ENCODE measurements around the gene BBS1.

DNA sequence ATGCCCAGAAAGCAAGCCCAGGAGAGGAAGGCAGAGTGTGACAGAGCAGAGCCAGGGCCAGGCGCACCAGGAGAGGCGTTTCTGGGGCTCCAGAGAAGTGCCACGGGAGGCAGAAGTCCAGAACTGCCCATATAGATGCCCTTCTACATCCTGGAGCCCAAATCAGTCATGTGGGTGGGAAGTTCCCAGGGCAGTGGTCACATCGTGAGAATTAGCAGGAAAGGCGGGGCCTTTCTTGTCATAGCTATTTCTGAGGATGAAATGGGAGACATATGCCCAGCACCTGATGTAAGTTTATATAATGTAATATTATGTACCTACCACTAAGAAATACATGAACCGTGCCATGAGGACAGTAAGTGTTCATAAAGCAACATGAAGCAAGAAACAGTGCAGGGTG lies 22.3 kb downstream of the BBS1 start:
- TF ChIP-seq, protein P1, sequence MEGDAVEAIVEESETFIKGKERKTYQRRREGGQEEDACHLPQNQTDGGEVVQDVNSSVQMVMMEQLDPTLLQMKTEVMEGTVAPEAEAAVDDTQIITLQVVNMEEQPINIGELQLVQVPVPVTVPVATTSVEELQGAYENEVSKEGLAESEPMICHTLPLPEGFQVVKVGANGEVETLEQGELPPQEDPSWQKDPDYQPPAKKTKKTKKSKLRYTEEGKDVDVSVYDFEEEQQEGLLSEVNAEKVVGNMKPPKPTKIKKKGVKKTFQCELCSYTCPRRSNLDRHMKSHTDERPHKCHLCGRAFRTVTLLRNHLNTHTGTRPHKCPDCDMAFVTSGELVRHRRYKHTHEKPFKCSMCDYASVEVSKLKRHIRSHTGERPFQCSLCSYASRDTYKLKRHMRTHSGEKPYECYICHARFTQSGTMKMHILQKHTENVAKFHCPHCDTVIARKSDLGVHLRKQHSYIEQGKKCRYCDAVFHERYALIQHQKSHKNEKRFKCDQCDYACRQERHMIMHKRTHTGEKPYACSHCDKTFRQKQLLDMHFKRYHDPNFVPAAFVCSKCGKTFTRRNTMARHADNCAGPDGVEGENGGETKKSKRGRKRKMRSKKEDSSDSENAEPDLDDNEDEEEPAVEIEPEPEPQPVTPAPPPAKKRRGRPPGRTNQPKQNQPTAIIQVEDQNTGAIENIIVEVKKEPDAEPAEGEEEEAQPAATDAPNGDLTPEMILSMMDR (conservative IDR thresholded peaks at IDR 0.05): no peak
- no peak for TF ChIP-seq ZFX (IDR thresholded peaks at IDR 0.05)

Data from C4-2B (cell line).